ENCODE measurements around the gene AICDA.
"Not testable (repeated sequence)": the region's sequence is repeated elsewhere in the genome, so short reads cannot be mapped to it uniquely, and the experiment has no call there.

The AICDA gene

DNA sequence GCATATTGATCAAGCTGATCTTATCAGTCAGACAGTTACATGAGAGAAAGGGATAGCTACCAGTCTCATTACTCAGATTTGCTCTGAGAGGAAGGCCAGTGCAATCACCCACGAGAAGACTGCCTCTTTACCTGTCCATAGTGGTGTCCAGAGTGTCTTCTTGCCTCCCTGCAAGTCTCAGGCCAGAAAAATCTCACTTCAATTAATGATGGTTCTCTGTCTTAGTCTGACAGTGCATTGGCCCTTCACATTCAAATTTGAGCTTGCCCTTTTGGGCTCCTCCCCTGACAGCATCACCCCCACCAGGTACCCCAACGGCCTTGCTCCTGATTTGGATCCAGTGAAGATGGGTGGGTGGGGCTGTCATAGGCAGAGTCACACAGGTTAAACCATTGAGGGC lies at the start of gene AICDA:
AICDA (minus strand) TSS at position 231 of the 400 bp plus-strand sequence; CDS start at position 139, 92 bp downstream.
- DNase-seq (ENCODE audit: extremely low read depth in 1 of 2, low read depth in 1 of 2): no peak

DNA sequence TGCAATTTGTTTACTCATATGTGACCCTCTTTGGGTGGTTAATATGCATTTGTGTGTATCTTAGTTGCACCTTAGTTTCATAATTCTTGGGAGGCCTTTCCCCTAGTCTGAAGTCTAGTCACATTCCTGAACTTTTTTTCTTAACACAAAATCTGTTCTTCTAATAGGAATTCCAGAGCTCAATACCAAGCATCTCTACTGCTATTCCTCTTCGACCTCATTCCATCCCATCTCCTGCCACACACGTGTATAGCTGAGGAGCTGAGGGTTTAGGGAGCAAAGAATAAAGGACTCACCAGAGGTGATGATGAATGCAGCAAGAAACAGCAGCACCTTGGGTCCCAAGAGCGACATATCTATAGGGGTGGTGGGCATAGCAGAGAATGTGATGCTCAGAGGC lies 49.1 kb upstream of the AICDA start:
- no peak for DNase-seq (ENCODE audit: extremely low read depth in 1 of 2, low read depth in 1 of 2)

DNA sequence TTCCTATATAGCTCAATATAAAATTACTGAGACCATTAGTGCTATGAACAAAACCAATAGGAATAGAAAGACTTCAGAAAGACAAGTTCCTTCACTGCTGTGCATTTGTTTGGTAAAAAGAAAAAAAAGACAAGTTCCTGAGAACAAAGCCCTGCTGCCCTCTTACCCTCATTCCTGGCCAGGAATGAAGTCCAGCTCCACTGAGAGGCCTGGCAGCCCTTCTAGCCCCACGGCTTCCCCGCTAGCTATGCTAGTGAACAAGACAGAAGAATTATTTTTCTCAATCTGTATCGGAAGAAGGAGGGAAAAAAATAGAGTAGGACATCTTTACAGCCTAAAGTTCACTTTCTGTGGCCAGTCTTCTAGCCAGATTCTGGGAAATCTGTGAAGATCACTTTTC lies 48.4 kb upstream of the AICDA start:
- no peak for DNase-seq (ENCODE audit: extremely low read depth in 1 of 2, low read depth in 1 of 2)

DNA sequence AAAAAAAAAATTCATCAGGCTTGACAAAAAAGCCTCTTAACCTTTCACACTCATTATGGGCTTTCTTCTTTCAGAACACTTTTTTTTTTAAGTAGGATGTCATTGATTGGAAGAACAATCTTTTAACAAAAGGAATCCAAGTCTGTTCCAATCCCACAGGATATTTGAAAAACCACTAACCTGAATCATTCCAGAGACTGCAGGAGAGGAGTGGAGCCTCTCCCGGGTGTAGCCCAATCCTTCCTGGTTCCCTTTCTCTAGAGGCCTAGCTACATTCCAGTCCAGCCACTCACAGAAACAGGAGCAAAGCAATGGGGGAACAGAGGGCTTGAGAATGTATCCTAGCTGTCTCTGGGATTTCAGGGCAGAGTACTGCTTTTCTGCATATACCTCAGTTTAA lies 45.7 kb upstream of the AICDA start:
- no peak for DNase-seq (ENCODE audit: extremely low read depth in 1 of 2, low read depth in 1 of 2)

DNA sequence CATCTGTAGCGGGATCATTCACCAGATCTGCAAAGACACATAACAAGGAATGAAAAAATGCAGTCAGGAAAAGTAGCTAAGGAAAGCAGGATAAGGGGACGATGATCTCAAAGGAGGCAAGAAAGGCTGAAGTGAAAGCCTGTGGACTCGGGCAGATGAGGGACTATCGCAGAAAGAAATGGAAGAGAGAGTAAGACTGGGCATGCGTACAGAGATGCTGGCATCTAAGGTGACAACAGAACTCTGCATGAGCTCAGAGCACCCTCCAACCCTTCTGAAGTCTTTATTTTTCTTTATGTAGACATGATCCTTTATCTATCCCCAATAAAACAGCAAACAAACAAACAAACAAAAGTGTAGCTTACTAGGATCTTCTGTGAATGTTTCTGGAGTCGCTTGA lies 42.8 kb upstream of the AICDA start:
- no peak for DNase-seq (ENCODE audit: extremely low read depth in 1 of 2, low read depth in 1 of 2)

DNA sequence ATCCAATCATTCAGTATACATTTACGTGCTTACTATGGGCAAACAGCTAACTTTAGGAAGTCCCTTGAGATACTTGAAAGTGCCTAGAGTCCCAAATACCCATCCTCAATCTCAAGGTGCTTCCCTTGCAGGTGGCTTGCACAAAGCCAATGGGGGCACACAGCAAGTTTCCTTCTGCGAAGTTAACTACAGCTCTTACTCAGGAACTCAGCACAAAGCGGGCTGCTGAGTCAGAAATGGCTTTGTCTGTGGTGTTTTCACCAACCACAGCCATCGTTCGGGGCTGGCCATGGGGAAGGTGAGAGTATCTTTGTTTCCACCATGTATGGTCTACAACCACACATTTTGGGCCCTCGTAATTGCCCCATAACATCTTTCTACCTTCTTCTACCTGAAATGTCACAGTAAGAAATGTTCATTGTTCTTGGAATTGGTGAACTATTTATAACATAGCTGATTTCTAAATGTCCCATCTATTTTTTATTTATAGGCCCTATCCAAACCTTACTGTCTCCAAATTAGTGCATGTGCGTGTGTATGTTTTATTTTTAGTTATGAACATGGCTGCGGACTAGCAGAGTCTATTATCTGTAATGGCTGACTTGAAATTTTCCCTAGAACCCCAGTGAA lies 36.0 kb upstream of the AICDA start:
- DNase-seq (ENCODE audit: extremely low read depth in 1 of 2, low read depth in 1 of 2): no peak

DNA sequence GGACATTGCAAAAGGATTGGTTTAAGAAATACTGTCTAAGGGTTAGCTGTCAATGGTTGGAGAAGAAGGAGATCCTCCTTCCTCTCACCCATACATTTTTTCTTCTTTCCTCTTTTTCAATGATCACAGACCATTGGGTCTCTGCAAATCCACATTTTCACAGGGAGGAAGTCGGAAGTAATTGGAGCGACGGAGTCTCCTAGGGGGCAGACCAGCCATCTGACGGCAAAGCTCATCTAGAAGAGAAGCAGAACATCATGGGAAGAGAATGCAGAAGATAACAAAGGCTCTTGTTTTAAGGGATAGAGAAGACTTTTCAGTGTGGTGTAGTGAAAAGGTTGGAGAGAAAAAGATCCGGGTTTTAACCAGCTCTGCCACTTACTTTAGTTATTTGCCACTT lies 35.3 kb upstream of the AICDA start:
- no peak for DNase-seq (ENCODE audit: extremely low read depth in 1 of 2, low read depth in 1 of 2)

DNA sequence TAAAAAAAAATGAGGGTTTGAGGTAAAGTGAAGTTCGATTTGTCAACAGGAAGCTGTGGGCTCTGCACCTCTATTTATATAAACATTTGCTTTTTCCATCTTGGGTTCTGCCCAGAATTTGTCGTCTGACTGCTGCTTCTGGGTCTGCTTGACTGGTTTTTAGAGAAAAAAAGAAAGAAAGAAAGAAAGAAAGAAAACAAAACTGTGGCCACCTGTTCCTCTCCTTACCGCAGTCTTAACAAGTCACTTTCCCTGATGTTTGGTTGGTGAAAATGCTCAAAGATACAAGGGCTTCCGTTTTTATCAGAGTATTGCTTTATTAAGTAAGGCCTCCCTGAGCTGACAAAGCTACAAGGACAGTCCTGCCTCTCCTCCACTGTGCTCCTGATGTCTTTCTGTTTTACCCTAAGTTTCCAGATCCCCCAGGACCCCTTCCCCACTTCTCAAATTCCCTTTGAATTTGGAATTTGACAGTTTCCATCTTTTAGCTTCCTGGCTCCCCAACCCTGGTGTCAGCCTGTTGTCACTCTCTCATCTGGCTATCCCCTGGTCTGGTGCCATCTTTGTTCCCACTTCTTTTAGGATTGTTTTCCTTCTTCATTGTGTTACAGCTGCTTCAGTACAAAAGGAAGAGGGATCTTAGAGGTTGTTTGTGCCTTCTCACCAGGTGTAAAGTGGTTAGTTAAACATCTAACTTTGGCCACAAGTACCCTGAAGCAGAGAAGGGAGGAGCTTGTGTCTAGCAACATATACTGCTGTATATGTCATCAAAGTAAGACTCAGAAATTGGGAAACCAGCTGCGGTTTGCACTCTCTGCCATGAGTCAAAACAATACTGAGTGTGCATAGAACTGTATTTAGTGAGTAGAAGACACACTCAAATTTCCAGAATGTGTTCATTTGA lies 31.9 kb upstream of the AICDA start:
- DNase-seq (ENCODE audit: extremely low read depth in 1 of 2, low read depth in 1 of 2): peak in 1 of 2 donors; percentile 12

DNA sequence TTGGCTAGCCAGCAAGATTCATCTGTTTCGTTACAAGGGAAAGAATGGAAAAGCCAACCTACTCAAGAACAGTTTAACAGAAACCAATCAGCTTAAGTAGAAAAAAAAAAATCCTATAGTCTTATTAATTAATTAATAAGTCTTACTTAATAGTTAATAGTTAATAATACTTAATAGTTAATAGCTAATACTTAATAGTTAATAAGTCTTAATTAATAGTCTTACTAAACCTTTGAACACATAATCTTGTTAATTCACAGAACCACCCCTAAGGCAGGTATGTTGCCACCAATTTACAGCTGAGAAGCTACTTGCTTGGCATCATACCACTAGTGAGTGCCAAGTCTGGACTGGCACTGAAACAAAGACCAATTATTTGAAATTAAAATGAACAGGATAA lies 30.1 kb upstream of the AICDA start:
- DNase-seq (ENCODE audit: extremely low read depth in 1 of 2, low read depth in 1 of 2): no peak

DNA sequence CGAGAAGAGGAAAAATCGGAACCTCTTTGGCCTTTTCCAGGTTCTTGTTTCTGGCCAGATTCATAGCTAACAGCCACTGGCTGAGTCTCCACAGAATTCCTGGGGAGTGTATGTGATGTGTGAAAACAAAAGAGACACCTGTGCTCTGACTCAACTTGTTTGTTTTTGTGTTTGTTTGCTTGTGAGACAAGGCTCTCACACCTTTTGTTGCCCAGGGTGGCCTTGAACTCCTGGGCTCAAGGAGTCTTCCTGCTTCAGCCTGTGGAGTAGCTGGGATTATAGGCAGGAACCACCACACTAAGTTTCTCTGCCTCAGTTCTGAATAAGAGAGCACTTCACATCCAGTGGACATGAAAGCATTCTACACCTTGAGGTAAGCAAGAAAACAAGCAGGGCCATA lies 27.3 kb upstream of the AICDA start:
- DNase-seq (ENCODE audit: extremely low read depth in 1 of 2, low read depth in 1 of 2): no peak

DNA sequence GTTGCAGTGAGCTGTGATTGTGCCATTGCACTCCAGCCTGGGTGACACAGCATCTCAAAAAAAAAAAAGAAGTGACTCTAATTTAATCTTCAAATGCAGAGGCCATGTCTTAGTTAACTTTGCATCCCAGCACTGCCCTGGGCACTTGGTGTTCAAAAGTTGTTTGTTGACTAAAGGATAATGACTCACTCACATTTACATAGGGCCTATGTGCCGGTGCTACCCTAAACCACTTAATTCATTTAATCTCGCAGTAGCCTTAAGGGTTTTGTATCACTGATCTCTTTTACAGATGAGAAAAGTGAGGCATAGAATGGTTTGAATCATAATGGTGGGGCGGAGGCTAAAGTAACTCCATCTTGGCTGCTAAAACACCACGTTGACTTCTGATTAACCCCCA lies 26.3 kb upstream of the AICDA start:
- DNase-seq (ENCODE audit: extremely low read depth in 1 of 2, low read depth in 1 of 2): no peak

DNA sequence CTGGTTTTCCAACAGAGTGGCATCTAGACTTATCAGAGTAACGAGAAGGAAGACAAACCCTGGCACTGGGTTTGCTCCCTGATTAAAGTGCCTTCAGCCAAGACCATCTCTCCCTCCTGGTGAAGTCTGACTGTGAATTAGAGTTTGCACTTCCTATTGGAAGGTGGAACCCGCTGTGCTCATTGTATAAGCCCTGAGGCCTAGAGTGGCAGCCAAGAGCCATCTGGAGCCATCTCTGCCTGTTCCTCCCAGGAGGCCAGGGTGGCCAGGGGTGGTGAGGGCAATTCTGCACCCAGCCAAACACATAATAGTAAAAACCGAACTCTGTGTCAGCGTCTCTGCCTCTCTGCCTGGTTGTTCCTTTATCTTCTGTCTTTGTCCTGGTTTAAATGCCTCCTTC lies 25.0 kb upstream of the AICDA start:
- no peak for DNase-seq (ENCODE audit: extremely low read depth in 1 of 2, low read depth in 1 of 2)

DNA sequence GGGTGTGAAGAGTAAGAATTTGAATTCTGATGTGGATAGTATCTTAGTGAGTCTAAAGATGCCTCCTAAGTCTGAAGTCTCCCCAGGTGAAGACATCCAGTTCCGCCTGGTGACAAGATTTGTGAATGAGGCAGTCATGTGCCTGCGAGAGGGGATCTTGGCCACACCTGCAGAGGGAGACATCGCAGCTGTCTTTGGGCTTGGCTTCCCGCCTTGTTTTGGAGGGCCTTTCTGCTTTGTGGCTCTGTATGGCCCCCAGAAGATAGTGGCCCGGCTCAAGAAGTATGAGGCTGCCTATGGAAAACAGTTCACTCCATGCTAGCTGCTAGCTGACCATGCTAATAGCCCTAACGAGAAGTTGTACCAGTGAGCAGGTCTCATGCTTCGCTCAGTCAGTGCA lies 24.6 kb upstream of the AICDA start:
- DNase-seq (ENCODE audit: extremely low read depth in 1 of 2, low read depth in 1 of 2): no peak

DNA sequence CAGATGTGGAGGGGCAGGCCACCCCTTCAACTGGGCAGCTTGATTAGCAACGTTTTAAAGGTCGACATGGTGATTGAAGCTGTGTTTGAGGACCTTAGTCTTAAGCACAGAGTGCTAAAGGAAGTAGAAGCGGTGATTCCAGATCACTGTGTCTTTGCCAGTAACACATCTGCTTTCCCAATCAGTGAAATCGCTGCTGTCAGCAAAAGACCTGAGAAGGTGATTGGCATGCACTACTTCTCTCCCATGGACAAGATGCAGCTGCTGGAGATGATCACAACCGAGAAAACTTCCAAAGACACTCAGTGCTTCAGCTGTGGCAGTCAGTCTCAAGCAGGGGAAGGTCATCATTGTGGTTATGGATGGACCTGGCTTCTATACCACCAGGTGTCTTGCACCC lies 23.9 kb upstream of the AICDA start:
- DNase-seq (ENCODE audit: extremely low read depth in 1 of 2, low read depth in 1 of 2): no peak

DNA sequence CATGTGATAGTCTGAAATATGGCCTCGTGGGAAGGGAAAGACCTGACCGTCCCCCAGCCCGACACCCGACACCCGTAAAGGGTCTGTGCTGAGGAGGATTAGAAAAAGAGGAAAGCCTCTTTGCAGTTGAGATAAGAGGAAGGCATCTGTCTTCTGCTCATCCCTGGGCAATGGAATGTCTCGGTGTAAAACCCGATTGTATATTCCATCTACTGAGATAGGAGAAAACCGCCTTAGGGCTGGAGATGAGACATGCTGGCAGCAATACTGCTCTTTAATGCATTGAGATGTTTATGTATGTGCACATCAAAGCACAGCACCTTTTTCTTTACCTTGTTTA lies 23.3 kb upstream of the AICDA start:
- not testable (repeated sequence) for DNase-seq (ENCODE audit: extremely low read depth in 1 of 2, low read depth in 1 of 2)

DNA sequence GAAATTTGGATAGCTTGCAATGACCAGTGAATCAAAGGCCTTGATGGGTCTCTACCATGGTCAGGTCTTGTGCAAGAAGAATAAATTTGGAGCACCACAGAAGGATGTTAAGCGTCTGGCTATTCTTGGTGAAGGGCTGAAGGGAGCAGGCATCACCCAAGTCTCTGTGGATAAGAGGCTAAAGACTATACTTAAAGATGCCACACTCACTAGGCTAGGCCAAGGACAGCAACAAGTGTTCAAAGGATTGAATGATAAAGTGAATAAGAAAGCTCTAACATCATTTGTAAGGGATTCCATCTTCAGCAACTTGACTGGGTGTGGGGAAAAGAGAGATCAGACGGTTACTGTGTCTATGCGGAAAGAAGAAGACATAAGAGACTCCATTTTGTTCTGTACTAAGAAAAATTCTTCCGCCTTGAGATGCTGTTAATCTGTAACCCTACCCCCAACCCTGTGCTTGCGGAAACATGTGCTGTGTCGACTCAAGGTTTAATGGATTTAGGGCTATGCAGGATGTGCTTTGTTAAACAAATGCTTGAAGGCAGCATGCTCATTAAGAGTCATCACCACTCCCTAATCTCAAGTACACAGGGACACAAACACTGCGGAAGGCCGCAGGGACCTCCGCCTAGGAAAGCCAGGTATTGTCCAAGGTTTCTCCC lies 22.8 kb upstream of the AICDA start:
- not testable (repeated sequence) for DNase-seq (ENCODE audit: extremely low read depth in 1 of 2, low read depth in 1 of 2)

DNA sequence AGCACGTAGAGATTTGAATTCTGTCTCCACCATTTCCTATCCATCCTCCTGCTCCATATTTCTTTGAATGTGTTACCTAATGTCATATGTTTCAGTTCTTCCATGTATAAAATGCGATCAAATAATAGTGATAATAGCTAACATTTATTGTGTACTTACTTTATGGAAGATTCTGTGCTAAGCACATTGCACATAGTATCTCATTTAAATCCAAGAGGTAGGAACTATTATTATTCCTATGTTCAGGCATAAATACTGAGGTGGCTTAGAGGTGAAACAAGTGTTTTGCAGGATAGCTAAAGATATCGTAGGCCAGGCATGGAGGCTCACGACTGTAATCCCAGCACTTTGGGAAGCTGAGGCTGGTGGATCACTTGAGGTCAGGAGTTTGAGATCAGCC lies 17.5 kb upstream of the AICDA start:
- DNase-seq (ENCODE audit: extremely low read depth in 1 of 2, low read depth in 1 of 2): no peak

DNA sequence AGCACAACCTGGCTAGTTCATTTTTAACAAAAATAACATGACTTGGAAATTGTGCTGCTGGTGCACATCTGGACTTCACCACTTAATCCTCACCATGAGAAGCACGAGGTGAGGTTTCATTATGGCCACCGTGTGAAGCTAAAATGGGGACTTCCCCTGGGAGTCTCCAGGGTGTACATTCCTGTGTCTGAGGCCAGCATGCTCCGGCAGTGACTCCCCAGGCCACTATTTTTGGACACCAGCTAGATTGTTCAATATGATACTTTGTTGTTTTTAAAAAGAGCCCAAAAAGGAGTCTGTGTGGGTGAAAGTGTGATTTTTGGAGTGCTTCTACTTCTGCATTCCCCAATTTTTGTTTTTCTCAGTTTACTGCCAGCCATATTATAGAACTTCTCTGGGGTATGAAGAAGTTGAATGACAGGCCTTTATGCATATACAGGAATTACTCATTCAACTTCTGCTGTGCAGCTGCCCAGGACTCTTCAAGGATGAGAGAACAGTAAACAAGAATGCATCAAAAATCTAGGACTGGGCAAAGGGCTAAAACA lies 16.9 kb upstream of the AICDA start:
- DNase-seq (ENCODE audit: extremely low read depth in 1 of 2, low read depth in 1 of 2): no peak

DNA sequence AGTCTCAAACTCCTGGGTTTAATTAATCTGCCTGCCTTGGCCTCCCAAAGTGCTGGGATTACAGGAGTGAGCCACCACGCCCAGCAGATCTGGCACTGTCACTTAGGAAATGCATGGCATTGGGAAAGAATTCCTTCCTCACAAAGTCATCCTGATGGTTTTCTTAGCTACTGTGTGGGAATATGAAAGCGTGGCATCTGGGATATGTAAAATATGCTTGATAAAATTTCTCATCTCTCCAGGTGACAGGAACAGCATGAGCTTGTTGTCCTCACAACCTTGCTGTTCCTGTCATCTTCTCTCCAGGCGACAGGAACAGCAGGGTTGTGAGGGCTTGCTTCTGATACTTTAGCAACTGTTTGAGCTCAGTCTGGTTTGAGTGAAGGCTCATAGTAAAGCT lies 16.1 kb upstream of the AICDA start:
- DNase-seq (ENCODE audit: extremely low read depth in 1 of 2, low read depth in 1 of 2): no peak

DNA sequence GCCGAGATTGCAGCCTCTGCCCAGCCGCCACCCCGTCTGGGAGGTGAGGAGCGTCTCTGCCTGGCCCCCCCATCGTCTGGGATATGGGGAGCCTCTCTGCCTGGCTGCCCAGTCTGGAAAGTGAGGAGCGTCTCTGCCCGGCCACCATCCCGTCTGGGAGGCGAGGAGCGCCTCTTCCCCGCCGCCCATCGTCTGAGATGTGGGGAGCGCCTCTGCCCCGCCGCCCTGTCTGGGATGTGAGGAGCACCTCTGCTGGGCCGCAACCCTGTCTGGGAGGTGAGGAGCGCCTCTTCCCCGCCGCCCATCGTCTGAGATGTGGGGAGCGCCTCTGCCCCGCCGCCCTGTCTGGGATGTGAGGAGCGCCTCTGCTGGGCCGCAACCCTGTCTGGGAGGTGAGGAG lies 12.1 kb upstream of the AICDA start:
- not testable (repeated sequence) for DNase-seq (ENCODE audit: extremely low read depth in 1 of 2, low read depth in 1 of 2)

DNA sequence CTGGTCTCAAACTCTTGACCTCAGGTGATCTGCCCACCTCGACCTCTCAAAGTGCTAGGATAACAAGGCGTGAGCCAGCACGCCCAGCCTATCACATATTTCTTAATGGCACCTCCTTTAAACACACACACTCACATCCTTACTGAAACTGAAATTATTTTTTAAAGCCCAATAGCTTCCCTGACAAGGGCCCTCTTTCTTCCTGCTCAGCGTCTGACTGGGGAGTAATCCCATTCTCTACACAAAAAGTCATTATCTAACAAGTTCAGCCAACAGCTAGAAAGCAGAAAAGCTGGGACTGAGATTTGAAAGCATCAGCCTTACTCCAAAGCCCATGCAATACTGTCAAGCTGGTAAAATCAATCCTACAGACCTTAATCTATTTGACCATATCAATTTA lies 10.0 kb upstream of the AICDA start:
- no peak for DNase-seq (ENCODE audit: extremely low read depth in 1 of 2, low read depth in 1 of 2)

DNA sequence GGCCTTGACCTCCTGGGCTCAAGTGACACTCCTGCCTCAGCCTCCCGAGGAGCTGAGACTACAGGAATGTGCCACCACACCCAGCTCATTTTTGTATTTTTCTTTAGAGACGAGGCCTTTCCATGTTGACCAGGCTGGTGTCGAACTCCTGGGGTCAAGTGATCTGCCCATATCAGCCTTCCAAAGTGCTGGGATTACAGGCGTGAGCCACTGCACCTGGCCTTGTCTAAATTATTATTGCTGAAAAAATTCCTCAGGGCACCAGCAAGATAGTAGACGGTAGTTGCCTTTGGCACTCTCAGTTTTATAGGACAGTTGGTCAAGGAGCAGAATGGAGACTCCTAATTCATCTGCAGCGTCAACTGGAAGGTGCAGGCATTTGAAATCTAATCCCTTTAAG lies 2.5 kb upstream of the AICDA start:
- DNase-seq (ENCODE audit: extremely low read depth in 1 of 2, low read depth in 1 of 2): no peak

Measured in activated CD8-positive, alpha-beta memory T cell treated with anti-CD3 and anti-CD28 coated beads for 1 hour (primary cell).